ENCODE results near the gene ARHGEF17. TPM values are rescaled to one million over a fixed set of nuclear protein-coding genes. Genes with fewer than 3 reads are reported as not detected.

The ARHGEF17 gene
- total RNA-seq, 1 donor from 2014 or later, result 193 TPM

DNA sequence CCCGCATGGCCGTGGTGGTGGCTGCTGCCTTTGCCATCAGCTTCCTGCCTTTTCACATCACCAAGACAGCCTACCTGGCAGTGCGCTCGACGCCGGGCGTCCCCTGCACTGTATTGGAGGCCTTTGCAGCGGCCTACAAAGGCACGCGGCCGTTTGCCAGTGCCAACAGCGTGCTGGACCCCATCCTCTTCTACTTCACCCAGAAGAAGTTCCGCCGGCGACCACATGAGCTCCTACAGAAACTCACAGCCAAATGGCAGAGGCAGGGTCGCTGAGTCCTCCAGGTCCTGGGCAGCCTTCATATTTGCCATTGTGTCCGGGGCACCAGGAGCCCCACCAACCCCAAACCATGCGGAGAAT, 10.9 kb upstream of the ARHGEF17 start:
- no peaks in the 10 kb centered on the region for H3K36me3 ChIP-seq
- H3K9me3 ChIP-seq, result no peaks in the 10 kb centered on the region
- DNase-seq (ENCODE audit: low spot score in 2 of 2), result no peak
- no peak overlapping the region for H3K4me3 ChIP-seq
- no peaks in the 10 kb centered on the region for H3K27me3 ChIP-seq
- H3K27ac ChIP-seq, result no peak overlapping the region
- peaks cover 0 to 5% of the 10 kb centered on the region in 2 donors for H3K4me1 ChIP-seq
- TF ChIP-seq, protein P1, sequence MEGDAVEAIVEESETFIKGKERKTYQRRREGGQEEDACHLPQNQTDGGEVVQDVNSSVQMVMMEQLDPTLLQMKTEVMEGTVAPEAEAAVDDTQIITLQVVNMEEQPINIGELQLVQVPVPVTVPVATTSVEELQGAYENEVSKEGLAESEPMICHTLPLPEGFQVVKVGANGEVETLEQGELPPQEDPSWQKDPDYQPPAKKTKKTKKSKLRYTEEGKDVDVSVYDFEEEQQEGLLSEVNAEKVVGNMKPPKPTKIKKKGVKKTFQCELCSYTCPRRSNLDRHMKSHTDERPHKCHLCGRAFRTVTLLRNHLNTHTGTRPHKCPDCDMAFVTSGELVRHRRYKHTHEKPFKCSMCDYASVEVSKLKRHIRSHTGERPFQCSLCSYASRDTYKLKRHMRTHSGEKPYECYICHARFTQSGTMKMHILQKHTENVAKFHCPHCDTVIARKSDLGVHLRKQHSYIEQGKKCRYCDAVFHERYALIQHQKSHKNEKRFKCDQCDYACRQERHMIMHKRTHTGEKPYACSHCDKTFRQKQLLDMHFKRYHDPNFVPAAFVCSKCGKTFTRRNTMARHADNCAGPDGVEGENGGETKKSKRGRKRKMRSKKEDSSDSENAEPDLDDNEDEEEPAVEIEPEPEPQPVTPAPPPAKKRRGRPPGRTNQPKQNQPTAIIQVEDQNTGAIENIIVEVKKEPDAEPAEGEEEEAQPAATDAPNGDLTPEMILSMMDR (IDR thresholded peaks at IDR 0.05), result no peak
- intact Hi-C loops (cut with DNase I), result no loop called here

DNA sequence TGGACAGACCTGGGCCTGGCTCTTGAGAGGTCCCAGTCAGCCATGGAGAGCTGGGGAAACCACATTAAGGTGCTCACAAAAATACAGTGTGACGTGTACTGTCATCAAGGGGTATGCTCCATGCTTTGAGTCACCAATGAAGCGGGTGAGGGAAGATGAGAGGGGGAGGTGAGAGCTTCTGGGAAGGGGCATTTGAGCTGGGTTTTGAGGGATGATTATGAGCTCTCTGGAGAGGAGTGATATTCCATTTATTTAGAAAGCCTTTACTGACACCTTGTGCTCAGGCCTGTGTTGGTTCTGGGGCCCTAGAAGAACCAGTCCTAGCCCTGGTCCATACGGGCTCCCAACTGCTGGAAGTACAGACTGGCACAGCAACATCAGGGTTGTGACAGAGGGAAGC, 10.4 kb upstream of the ARHGEF17 start:
- Histone ChIP-seq H3K9me3 (no peaks in the 10 kb centered on the region), H3K27ac (no peak overlapping the region), H3K27me3 (no peaks in the 10 kb centered on the region), H3K4me3 (no peak overlapping the region), H3K4me1 (peaks cover 0 to 5% of the 10 kb centered on the region in 2 donors), H3K36me3 (no peaks in the 10 kb centered on the region)
- TF ChIP-seq, protein P1 (IDR thresholded peaks at IDR 0.05), result no peak
- intact Hi-C loops (cut with DNase I), result no loop called here
- no peak for DNase-seq (ENCODE audit: low spot score in 2 of 2)

- DNase-seq (ENCODE audit: low spot score in 2 of 2), result no peak
- intact Hi-C loops (cut with DNase I), result no loop called here
- TF ChIP-seq, protein P1 (IDR thresholded peaks at IDR 0.05), result no peak
Measured at GRCh38 chr11:73298233-73298632, 9.8 kb upstream of the ARHGEF17 start.

GRCh38 chr11:73299751-73300150, 8.3 kb upstream of the ARHGEF17 start:
- H3K4me3 ChIP-seq, result no peak overlapping the region

More at GRCh38 chr11:73298233-73298632, 9.8 kb upstream of the ARHGEF17 start:
- H3K9me3 ChIP-seq, result no peaks in the 10 kb centered on the region
- H3K27ac ChIP-seq, result no peak overlapping the region
- peaks cover 0 to 5% of the 10 kb centered on the region in 2 donors for H3K4me1 ChIP-seq
- no peaks in the 10 kb centered on the region for H3K27me3 ChIP-seq
- H3K36me3 ChIP-seq, result no peaks in the 10 kb centered on the region
- H3K4me3 ChIP-seq, result no peak overlapping the region

GRCh38 chr11:73306069-73306841, 1.8 kb upstream of the ARHGEF17 start:
- intact Hi-C loops (cut with DNase I), result no loop called here
- TF ChIP-seq, protein P1 (IDR thresholded peaks at IDR 0.05), result no peak
- Histone ChIP-seq H3K9me3 (no peaks in the 10 kb centered on the region), H3K27ac (peak overlapping the region; percentile 85 to 94), H3K4me1 (peaks cover 0 to 2% of the 10 kb centered on the region in 2 donors), H3K36me3 (peaks cover 0 to 2% of the 10 kb centered on the region in 2 donors), H3K27me3 (no peaks in the 10 kb centered on the region), H3K4me3 (no peak overlapping the region)
- DNase-seq (ENCODE audit: low spot score in 2 of 2), result no peak

More at GRCh38 chr11:73299751-73300150, 8.3 kb upstream of the ARHGEF17 start:
- no peak for DNase-seq (ENCODE audit: low spot score in 2 of 2)
- intact Hi-C loops (cut with DNase I), result no loop called here
- H3K27me3 ChIP-seq, result no peaks in the 10 kb centered on the region
- TF ChIP-seq, protein P1 (IDR thresholded peaks at IDR 0.05), result no peak
- H3K4me1 ChIP-seq, result peaks cover 0 to 5% of the 10 kb centered on the region in 2 donors
- H3K36me3 ChIP-seq, result no peaks in the 10 kb centered on the region
- no peak overlapping the region for H3K27ac ChIP-seq
- H3K9me3 ChIP-seq, result no peaks in the 10 kb centered on the region

All from ascending aorta (tissue), 2 donors.